ENCODE results near the gene COL4A3.

- TF ChIP-seq EZH2phosphoT487 (IDR thresholded peaks at IDR 0.05; ENCODE audit: insufficient read depth, low read depth) (no peak), EZH2 (IDR thresholded peaks at IDR 0.05; ENCODE audit: insufficient read depth, poor library complexity, severe bottlenecking) (no peak)
Measured at GRCh38 chr2:227335713-227336112, 171.3 kb downstream of the COL4A3 start.
